ENCODE data around the gene ZBTB17. TPM values are rescaled to one million over a fixed set of nuclear protein-coding genes. Genes with fewer than 3 reads are reported as not detected.
A peak's percentile ranks its signal among the peaks of the same experiment; 100 is the strongest.
"Not testable (repeated sequence)": the region's sequence is repeated elsewhere in the genome, so short reads cannot be mapped to it uniquely, and the experiment has no call there.

ZBTB17 gene
- total RNA-seq, 1 donor from 2014 or later: 24.7 TPM

GRCh38 chr1:15988856-15989736 is 13.2 kb upstream of the ZBTB17 start:
- H3K27me3 ChIP-seq (ENCODE audit: low read depth): no peaks in the 10 kb centered on the region
- TF ChIP-seq, protein P1, sequence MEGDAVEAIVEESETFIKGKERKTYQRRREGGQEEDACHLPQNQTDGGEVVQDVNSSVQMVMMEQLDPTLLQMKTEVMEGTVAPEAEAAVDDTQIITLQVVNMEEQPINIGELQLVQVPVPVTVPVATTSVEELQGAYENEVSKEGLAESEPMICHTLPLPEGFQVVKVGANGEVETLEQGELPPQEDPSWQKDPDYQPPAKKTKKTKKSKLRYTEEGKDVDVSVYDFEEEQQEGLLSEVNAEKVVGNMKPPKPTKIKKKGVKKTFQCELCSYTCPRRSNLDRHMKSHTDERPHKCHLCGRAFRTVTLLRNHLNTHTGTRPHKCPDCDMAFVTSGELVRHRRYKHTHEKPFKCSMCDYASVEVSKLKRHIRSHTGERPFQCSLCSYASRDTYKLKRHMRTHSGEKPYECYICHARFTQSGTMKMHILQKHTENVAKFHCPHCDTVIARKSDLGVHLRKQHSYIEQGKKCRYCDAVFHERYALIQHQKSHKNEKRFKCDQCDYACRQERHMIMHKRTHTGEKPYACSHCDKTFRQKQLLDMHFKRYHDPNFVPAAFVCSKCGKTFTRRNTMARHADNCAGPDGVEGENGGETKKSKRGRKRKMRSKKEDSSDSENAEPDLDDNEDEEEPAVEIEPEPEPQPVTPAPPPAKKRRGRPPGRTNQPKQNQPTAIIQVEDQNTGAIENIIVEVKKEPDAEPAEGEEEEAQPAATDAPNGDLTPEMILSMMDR (IDR thresholded peaks at IDR 0.05; ENCODE audit: borderline replicate concordance): no peak
- no peaks in the 10 kb centered on the region for H3K4me1 ChIP-seq
- no peaks in the 10 kb centered on the region for H3K9me3 ChIP-seq (replicated peaks)
- intact Hi-C loops (cut with micrococcal nuclease): no loop called here
- no peak overlapping the region for H3K27ac ChIP-seq (replicated peaks)
- H3K36me3 ChIP-seq: no peaks in the 10 kb centered on the region
- DNase-seq: no peak
- H3K4me3 ChIP-seq: no peak overlapping the region

GRCh38 chr1:15985611-15986297 is 9.9 kb upstream of the ZBTB17 start:
- Histone ChIP-seq H3K4me1 (no peaks in the 10 kb centered on the region), H3K9me3 (replicated peaks) (no peaks in the 10 kb centered on the region), H3K36me3 (no peaks in the 10 kb centered on the region), H3K4me3 (no peak overlapping the region), H3K27ac (replicated peaks) (no peak overlapping the region), H3K27me3 (ENCODE audit: low read depth) (no peaks in the 10 kb centered on the region)
- TF ChIP-seq, protein P1 (IDR thresholded peaks at IDR 0.05; ENCODE audit: borderline replicate concordance): no peak
- DNase-seq: no peak
- intact Hi-C loops (cut with micrococcal nuclease): no loop called here

- no peak overlapping the region for H3K4me3 ChIP-seq
- H3K9me3 ChIP-seq (replicated peaks): no peaks in the 10 kb centered on the region
- intact Hi-C loops (cut with micrococcal nuclease): no loop called here
- no peaks in the 10 kb centered on the region for H3K27me3 ChIP-seq (ENCODE audit: low read depth)
- H3K36me3 ChIP-seq: no peaks in the 10 kb centered on the region
- H3K4me1 ChIP-seq: no peaks in the 10 kb centered on the region
- TF ChIP-seq, protein P1 (IDR thresholded peaks at IDR 0.05; ENCODE audit: borderline replicate concordance): no peak
- no peak for DNase-seq
- no peak overlapping the region for H3K27ac ChIP-seq (replicated peaks)
Measured at GRCh38 chr1:15983275-15983674, 7.4 kb upstream of the ZBTB17 start.

- Histone ChIP-seq H3K4me3 (no peak overlapping the region), H3K9me3 (replicated peaks) (no peaks in the 10 kb centered on the region), H3K36me3 (no peaks in the 10 kb centered on the region), H3K27me3 (ENCODE audit: low read depth) (no peaks in the 10 kb centered on the region), H3K27ac (replicated peaks) (no peak overlapping the region), H3K4me1 (no peaks in the 10 kb centered on the region)
- TF ChIP-seq, protein P1 (IDR thresholded peaks at IDR 0.05; ENCODE audit: borderline replicate concordance): no peak
- intact Hi-C loops (cut with micrococcal nuclease): no loop called here
- DNase-seq: no peak
Measured at GRCh38 chr1:15981679-15982078, 5.8 kb upstream of the ZBTB17 start.

- H3K36me3 ChIP-seq; H3K4me3 ChIP-seq; H3K27ac ChIP-seq (replicated peaks); DNase-seq; H3K27me3 ChIP-seq (ENCODE audit: low read depth); intact Hi-C loops (cut with micrococcal nuclease); H3K9me3 ChIP-seq (replicated peaks): not testable (repeated sequence)
- H3K4me1 ChIP-seq: peaks cover 34% of the 10 kb centered on the region
Measured at GRCh38 chr1:15977947-15978346, 2.0 kb upstream of the ZBTB17 start.

DNA sequence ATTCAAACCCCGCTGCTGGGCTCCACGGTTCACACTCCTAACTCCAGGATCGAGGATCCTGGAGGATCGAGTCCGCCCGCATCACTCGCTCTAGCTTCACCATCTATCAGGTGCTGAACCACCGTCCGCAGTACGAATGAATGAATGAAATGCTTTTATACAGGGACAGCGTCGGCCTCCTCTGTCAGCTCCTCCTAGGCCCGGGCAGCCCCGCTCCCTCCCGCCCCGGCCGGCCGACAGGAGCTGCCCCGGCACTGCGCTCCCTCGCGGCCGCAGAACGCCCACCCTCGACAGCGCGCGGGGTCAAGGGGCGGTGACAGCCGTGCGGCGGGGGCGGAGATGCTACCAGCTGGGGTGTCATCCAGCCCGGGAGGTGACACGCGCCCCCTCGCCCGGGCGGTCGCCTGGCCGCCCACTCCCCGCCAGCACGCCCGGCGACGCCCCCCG is 520 bp downstream of the ZBTB17 start:
- H3K27ac ChIP-seq (replicated peaks): peak overlapping the region; percentile 88
- H3K4me1 ChIP-seq: peaks cover 40% of the 10 kb centered on the region
- peak overlapping the region; percentile 98 for H3K4me3 ChIP-seq
- no peaks in the 10 kb centered on the region for H3K27me3 ChIP-seq (ENCODE audit: low read depth)
- DNase-seq: peak; percentile 69
- peaks cover 4% of the 10 kb centered on the region for H3K9me3 ChIP-seq (replicated peaks)
- intact Hi-C loops (cut with micrococcal nuclease): no loop called here
- TF ChIP-seq, protein P1 (IDR thresholded peaks at IDR 0.05; ENCODE audit: borderline replicate concordance): no peak
- H3K36me3 ChIP-seq: peaks cover 21% of the 10 kb centered on the region
